ENCODE data around the gene NAA80. TPM values are rescaled to one million over a fixed set of nuclear protein-coding genes. Genes with fewer than 3 reads are reported as not detected.

Gene NAA80
- total RNA-seq, 1 experiment from 2014 or later, result 6.0 TPM

DNA sequence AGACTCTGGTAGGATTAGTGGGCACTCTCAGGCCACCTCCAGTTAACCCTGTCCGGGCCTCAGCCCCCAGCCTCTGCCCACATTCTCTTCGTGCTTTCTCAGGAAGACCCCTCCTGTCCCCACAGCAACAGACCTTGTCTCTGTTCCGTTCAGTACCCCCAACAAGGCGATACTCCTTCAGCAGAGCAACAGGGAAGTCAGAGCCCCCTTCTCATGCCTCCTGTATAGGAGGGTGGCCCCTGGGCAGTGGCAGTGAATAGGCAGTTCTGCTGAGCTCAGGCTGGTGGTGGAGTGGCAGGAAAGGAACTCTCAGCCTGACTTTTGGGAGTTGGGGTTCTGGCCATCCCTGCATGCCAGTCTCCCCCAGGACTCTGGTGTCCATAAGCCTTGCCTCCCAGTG is 29.7 kb downstream of the NAA80 start:
- peaks cover 44 to 62% of the 10 kb centered on the region in 2 experiments for H3K4me1 Mint-ChIP-seq
- no peak overlapping the region for H2AFZ ChIP-seq (ENCODE audit: low read length)
- H3K4me3 Mint-ChIP-seq, result no peak overlapping the region
- H3K9ac ChIP-seq (ENCODE audit: extremely low read depth, insufficient read length, low read length), result no peak overlapping the region
- H3T11ph ChIP-seq (ENCODE audit: low read length), result no peak overlapping the region
- no peak overlapping the region for H3K18ac ChIP-seq (ENCODE audit: insufficient read length, low read depth, low read length)
- no peak overlapping the region for H2BK15ac ChIP-seq (ENCODE audit: low read depth, low read length)
- no peaks in the 10 kb centered on the region for H3K9me3 ChIP-seq (ENCODE audit: control insufficient read depth, low read depth, low read length)
- no peak overlapping the region for H2AK5ac ChIP-seq (ENCODE audit: insufficient read length, low read length)
- H3K4me1 ChIP-seq (ENCODE audit: insufficient read depth, low read length), result peaks cover 2% of the 10 kb centered on the region; the same call in 1 of the 2 replicates
- H4K5ac ChIP-seq (ENCODE audit: insufficient read length, low read depth, low read length), result no peak overlapping the region
- no peaks in the 10 kb centered on the region; a peak in 1 of 7 replicates for H3K36me3 Mint-ChIP-seq (ENCODE audit: insufficient read depth in 1 of 3, low read depth in 3 of 3)
- no peak overlapping the region for H3K56ac ChIP-seq (ENCODE audit: insufficient read length, low read depth, low read length)
- H3K4me2 ChIP-seq (ENCODE audit: insufficient read depth, insufficient read length, low read length), result no peak overlapping the region
- peaks cover 20% of the 10 kb centered on the region for H3K27me3 Mint-ChIP-seq (ENCODE audit: low read depth)
- no peak overlapping the region for H2BK5ac ChIP-seq (ENCODE audit: insufficient read length, low read length)
- H3K27me3 ChIP-seq (ENCODE audit: insufficient read depth, low read length), result peaks cover 13% of the 10 kb centered on the region; the same call in 1 of the 2 replicates
- no peaks in the 10 kb centered on the region for H3K79me2 ChIP-seq (ENCODE audit: insufficient read depth, low read length)
- no peak overlapping the region for H3K4ac ChIP-seq (ENCODE audit: low read depth, low read length)
- no CpG with 5 or more reads among the region's 4 CpGs for WGBS (ENCODE audit: extremely low coverage, insufficient read length, low lambda C conversion rate)
- no peak overlapping the region for H2BK12ac ChIP-seq (ENCODE audit: insufficient read length, low read depth, low read length)
- no peaks in the 10 kb centered on the region for H4K20me1 ChIP-seq (ENCODE audit: control insufficient read depth, insufficient read depth, insufficient read length)
- no peak overlapping the region for H3K27ac ChIP-seq (ENCODE audit: insufficient read length, low read depth, low read length)
- no peaks in the 10 kb centered on the region for H3K79me1 ChIP-seq (ENCODE audit: insufficient read depth, low read depth, low read length, poor library complexity, severe bottlenecking)
- no peak overlapping the region for H4K91ac ChIP-seq (ENCODE audit: insufficient read length, low read depth, low read length)
- no peak overlapping the region for H3K23ac ChIP-seq (ENCODE audit: insufficient read length, low read depth, low read length)
- H4K8ac ChIP-seq (replicated peaks; ENCODE audit: insufficient read length, low read depth, low read length), result no peak overlapping the region
- TF ChIP-seq, protein P1, sequence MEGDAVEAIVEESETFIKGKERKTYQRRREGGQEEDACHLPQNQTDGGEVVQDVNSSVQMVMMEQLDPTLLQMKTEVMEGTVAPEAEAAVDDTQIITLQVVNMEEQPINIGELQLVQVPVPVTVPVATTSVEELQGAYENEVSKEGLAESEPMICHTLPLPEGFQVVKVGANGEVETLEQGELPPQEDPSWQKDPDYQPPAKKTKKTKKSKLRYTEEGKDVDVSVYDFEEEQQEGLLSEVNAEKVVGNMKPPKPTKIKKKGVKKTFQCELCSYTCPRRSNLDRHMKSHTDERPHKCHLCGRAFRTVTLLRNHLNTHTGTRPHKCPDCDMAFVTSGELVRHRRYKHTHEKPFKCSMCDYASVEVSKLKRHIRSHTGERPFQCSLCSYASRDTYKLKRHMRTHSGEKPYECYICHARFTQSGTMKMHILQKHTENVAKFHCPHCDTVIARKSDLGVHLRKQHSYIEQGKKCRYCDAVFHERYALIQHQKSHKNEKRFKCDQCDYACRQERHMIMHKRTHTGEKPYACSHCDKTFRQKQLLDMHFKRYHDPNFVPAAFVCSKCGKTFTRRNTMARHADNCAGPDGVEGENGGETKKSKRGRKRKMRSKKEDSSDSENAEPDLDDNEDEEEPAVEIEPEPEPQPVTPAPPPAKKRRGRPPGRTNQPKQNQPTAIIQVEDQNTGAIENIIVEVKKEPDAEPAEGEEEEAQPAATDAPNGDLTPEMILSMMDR (conservative IDR thresholded peaks at IDR 0.05), result no peak
- H3K9me3 Mint-ChIP-seq, result no peaks in the 10 kb centered on the region; a peak in 1 of 5 replicates
- H2BK120ac ChIP-seq (ENCODE audit: low read depth, low read length, poor library complexity, severe bottlenecking), result no peak overlapping the region
- H3K23me2 ChIP-seq (ENCODE audit: insufficient read length, low read depth, low read length, poor library complexity, severe bottlenecking), result peaks cover 4% of the 10 kb centered on the region
- H2BK20ac ChIP-seq (ENCODE audit: low read depth, low read length, poor library complexity, severe bottlenecking), result no peak overlapping the region
- DNase-seq, result no peak
- peak overlapping the region in 2 of 3 experiments; percentile 62 to 87; a peak in 2 of 7 replicates for H3K27ac Mint-ChIP-seq
- no peak overlapping the region for H3K14ac ChIP-seq (ENCODE audit: insufficient read depth, low read length)

Measured in H9 (cell line).